Cardiac fibroblast (primary cell): Measurements from ENCODE around the gene MPP3.

ENCODE experiments used
- DNase-seq, 2 donors: peaks; one replicate each; pipeline versions ENCODE4 v3.0.0 to v3.0.0-alpha.2; 2010; ENCODE audit warnings: low read depth in 2 of 2
- H3K4me3 ChIP-seq, 2 donors: replicated peaks in 1 of 2; 1 replicate in 1 of 2; 2 replicates in 1 of 2; pipeline ENCODE4 v1.5.1; 2011; ENCODE audit warnings: low read depth in 2 of 2, low read length in 2 of 2, mild to moderate bottlenecking in 2 of 2, moderate library complexity in 1 of 2
- TF ChIP-seq, protein P1 (sequence below): IDR thresholded peaks from one replicate; pipeline ENCODE4 v1.5.1; 2011; ENCODE audit warnings: low read depth, mild to moderate bottlenecking, low read length, inconsistent platforms

MPP3 gene

DNA sequence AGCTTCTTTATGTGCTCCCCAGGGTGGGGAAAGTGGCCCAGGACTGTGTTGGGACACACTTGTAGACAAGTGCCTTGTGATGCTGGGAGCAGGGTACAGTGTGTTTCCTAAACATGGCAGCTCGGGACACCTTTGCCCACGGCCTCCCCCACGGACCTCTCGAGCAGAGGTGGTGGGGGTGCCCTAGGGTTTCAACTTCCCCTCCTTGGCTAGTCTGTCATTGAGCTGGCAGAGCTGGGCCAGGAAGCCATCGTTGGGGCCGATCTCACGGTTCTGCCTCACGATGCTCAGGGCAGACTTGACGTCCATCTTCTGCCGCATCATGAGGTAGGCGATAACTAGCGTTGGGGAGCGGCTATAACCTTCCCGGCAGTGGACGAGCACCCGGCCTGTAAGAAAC is 63.5 kb downstream of the MPP3 start:
- DNase-seq = no peak
- H3K4me3 ChIP-seq = no peak overlapping the region
- TF ChIP-seq, protein P1, sequence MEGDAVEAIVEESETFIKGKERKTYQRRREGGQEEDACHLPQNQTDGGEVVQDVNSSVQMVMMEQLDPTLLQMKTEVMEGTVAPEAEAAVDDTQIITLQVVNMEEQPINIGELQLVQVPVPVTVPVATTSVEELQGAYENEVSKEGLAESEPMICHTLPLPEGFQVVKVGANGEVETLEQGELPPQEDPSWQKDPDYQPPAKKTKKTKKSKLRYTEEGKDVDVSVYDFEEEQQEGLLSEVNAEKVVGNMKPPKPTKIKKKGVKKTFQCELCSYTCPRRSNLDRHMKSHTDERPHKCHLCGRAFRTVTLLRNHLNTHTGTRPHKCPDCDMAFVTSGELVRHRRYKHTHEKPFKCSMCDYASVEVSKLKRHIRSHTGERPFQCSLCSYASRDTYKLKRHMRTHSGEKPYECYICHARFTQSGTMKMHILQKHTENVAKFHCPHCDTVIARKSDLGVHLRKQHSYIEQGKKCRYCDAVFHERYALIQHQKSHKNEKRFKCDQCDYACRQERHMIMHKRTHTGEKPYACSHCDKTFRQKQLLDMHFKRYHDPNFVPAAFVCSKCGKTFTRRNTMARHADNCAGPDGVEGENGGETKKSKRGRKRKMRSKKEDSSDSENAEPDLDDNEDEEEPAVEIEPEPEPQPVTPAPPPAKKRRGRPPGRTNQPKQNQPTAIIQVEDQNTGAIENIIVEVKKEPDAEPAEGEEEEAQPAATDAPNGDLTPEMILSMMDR = no peak

DNA sequence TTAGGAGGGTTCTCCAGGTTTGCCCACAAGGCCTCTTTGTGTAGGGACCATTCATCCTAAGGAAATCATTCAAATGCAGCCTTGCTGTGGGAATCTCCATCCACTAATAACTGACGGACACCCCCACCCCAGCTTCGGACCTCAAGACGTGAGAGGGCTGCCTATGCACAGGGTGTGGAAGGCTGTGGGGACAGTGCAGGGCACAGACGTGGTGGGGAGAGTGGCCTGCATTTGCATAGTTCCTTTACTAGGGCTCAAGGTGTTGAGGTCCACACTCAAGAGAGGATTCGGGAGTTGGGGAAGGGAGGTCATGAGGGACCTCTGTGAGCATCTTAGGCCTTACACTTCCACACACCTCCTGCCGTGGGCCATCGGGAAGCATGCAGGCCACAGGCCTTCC is 64.0 kb downstream of the MPP3 start:
- no peak for DNase-seq
- H3K4me3 ChIP-seq = no peak overlapping the region
- TF ChIP-seq, protein P1 = no peak

DNA sequence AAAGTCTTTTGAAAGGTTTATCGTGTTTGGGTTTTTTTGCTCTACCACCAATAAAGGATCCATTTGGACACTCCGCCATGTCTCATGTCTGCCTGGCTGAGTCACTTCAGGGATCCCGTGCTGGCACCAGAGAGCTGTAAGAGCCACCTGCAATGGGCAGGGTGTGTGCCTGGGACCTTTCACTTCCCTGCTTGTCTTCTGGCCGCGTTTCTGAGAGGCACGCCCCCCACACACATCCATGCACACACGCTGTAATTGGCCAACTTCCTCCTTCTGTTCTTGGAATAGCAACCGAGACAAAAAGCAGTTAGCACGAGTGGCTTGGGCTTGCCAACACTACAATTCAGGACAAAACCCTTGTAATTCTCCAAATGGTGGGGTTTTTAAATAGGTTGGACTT is 64.6 kb downstream of the MPP3 start:
- DNase-seq = no peak
- H3K4me3 ChIP-seq = no peak overlapping the region
- TF ChIP-seq, protein P1 = no peak

DNA sequence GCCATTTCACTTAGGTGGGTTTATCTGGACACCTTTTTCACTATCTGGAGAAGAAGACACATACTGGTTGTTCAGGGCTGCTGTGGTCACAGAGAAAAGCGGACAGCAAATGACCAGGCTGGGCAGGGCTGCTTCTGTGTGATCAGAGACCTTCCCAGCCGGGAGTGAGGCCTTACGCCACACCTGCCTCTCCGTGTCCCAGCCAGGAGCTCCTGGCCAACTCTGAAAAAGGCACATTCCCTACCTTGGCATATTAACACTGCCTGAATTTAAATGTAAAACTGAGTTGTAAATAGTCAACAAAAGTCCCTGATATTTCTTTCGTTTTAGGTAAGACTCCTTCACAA is 65.3 kb downstream of the MPP3 start:
- H3K4me3 ChIP-seq = no peak overlapping the region
- DNase-seq = no peak
- TF ChIP-seq, protein P1 = no peak

DNA sequence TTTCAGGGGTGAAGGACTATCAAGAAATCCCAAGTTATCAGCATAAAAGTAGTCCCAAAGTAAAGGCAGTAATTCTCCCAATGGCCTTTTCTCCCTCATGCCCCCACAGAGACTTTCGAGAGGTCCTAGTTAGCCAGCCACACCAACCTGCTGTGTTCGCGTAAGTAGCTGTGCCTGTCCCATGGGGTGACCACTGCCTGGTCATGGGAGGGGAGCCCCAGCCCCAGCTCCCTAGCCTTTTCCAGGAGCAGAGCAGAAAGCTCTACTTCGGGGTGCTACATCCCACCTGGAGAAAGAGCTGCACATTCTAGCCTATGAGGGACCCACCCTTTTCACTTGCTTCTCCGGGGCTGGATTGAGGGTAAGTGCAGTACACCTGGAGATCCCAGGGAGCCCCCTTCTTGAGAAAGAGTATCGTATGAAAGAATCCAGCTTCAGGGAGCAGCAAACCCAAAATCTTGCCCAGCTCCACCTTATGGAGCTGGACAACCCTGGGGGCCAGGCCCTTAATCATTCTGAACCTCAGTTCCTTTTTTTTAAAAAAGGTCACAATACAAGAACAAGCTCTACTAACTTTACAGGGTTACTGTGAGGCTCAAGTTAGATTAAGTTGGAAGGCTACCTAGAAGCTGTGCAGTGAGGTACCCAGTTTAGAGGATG is 65.8 kb downstream of the MPP3 start:
- DNase-seq = no peak
- no peak overlapping the region for H3K4me3 ChIP-seq
- TF ChIP-seq, protein P1 = no peak

DNA sequence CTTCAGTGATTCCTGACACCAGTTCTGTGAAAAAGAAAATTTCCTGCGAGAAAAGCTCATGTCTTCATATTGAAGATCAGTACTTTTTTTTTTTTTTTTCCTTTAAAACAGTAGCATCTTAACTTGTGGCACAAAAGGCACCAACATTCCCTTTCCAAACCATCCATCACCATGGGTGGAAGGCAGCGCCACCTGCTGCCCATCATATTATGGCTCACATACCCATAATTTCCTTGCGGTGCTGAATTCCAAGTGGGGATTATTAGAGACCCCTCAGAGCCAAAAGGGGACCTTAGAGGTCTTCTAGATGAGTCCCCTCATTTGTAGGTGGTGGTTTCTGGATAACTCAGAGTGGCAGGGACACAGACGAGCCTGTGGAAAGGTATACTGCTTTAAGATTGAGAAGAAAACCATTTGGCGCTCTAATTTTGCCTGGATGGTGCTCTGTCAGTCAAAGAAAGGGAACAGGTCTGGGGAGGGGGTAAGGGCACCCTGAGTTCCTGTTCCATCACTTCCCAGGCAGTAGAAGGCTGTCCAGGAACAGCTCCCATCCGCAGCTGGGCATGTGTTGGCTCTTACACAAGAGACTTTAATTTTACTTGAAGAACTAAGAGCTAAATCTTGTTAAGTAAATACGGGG is 66.4 kb downstream of the MPP3 start:
- no peak overlapping the region for H3K4me3 ChIP-seq
- TF ChIP-seq, protein P1 = peak; percentile 88
- peak; percentile 67 to 73 for DNase-seq
